ENCODE measurements around the gene ADD3. TPM values are rescaled to one million over a fixed set of nuclear protein-coding genes. Genes with fewer than 3 reads are reported as not detected.

ADD3 gene
- total RNA-seq = 100 to 1,000 TPM; 212 to 227 TPM

DNA sequence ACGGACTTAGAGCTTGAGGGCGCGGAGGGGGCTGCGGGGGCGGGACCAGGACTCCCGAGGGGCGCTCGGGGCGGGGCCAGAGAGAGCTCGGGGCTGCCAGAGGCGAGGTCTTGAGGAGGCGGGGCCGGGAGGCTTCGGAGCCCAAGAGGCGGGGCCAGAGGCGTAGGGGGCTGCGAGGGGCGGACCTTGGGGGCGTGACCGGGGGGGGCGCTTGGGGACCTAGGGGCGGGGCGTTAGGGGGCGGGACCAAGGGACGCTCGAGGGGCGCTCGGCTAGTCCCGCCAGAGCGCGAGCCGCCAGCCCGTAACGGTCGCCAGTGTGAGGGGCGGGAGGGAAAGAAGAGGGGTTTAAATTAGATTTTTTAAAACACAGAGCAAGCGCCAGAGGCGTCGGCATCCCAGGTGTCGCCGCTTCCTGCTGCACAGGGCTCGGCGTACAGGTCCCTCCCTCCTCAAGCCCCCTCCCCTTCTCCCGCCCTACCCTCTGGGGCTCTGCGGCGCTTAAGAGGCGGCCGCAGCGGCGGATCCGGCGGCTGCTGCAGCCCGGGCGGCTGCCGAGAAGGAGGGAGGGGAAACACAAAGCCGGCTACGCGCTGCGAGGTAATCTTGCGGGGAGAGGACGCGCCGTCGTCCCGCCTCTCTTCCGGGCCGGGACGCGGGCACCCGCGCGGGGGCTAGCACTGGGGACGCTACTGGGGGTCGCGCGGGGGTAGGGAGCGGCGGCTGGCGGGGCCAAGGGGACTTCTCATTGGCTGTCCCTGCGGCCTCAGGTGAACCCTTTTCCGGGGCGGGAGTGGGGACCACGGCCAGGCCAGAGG is at the start of gene ADD3:
Gene ADD3 (plus strand): TSS at position 284 of the 817 bp plus-strand sequence. CDS start 92,670 bp downstream, outside the sequence.
- peak; percentile 65 for ATAC-seq (ENCODE audit: low read depth)

GRCh38 chr10:109958059-109958458 is 49.7 kb upstream of the ADD3 start:
- Mint-ChIP-seq H3K27ac (no peak overlapping the region), H3K36me3 (peaks cover 2% of the 10 kb centered on the region), H3K4me3 (no peak overlapping the region), H3K9me3 (no peaks in the 10 kb centered on the region), H3K4me1 (peaks cover 5% of the 10 kb centered on the region), H3K27me3 (peaks cover 3% of the 10 kb centered on the region)
- POLR2A ChIA-PET = no interaction called here
- DNase-seq = no peak
- no peak for ATAC-seq (ENCODE audit: low read depth)

More for the DNA sequence above, at the start of gene ADD3:
- H3K4me1 Mint-ChIP-seq = peaks cover 36% of the 10 kb centered on the region
- peaks cover 3% of the 10 kb centered on the region for H3K36me3 Mint-ChIP-seq
- POLR2A ChIA-PET = interaction anchor here (0.6 to 4.6 kb wide), 17 partner anchors 24 to 205 kb away, joined by 3 to 49 read pairs (median 5); partner anchors contain the start of genes MXI1 and XPNPEP1
- no peaks in the 10 kb centered on the region for H3K27me3 Mint-ChIP-seq
- H3K4me3 Mint-ChIP-seq = no peak within 1 kb of the TSS
- peak within 1 kb of the TSS; percentile 94 for H3K27ac Mint-ChIP-seq
- peak; percentile 94 for DNase-seq
- no peaks in the 10 kb centered on the region for H3K9me3 Mint-ChIP-seq

DNA sequence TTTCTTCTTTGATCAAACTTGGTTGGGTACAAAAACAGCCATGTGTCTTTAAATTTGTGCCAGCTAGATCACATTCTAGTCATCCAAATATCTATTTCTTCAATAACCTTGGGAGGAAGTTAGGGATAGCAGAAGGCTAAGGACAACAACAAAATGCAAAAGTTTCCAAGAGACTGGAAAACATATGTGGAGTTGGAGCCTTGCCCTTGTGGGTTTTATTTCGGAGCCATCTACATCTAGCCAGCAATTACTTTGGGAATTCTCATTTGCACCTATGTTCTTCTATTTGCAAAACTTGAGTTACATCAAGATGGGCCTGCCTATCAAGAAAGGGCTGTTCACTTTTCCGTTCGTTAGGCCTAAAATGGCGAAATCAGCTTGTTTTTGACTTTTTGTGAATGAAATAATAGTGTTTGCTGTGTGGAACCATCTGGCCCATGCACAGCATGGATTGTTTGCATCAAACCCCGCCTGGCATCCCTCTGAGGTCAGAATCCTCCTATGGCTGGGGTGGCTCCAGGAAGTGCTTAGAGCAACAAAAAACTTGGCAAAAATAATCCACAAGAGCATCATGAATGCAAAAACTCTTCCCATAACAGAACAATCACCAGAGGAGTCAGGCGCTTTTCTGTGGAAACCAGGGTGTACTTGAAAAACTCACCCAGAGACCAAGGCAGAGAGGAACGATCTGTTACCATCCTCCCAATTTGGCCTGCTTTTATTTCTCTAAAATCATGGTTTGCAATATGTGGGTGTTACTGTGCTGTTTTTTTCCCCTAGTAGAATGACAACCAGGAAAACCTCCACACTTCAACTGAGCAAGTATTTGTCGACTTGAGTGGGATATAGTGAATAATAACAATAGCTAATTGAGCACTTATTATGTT is 48.3 kb upstream of the ADD3 start:
- Mint-ChIP-seq H3K4me3 (no peak overlapping the region), H3K27me3 (no peaks in the 10 kb centered on the region), H3K4me1 (peaks cover 4% of the 10 kb centered on the region), H3K9me3 (no peaks in the 10 kb centered on the region), H3K27ac (no peak overlapping the region), H3K36me3 (peaks cover 2% of the 10 kb centered on the region)
- DNase-seq (no peak), ATAC-seq (ENCODE audit: low read depth) (no peak)
- POLR2A ChIA-PET = no interaction called here

DNA sequence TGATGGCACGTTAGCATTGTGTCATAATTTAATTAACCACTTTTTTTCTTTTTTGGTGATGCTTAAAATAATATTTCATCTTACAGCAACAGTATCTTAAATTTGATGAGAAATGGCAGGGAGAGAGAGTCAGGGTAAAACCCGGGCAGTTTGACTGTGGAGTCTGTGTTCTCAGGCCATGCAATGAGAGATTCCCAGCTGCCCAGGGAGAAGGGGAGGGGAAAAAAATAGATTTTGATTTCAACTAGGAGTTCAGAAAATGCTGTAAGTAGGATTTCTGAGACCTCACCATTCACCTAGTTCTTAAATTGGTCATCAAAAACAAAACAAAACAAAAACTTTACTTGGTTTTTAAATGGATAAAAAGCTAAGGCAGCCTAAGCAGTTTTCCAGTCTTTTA is 47.1 kb upstream of the ADD3 start:
- Mint-ChIP-seq H3K27ac (no peak overlapping the region), H3K4me3 (no peak overlapping the region)

GRCh38 chr10:109961174-109962001 is 46.4 kb upstream of the ADD3 start:
- POLR2A ChIA-PET = no interaction called here
- Mint-ChIP-seq H3K4me1 (peaks cover 4% of the 10 kb centered on the region), H3K36me3 (peaks cover 2% of the 10 kb centered on the region), H3K27me3 (no peaks in the 10 kb centered on the region), H3K4me3 (no peak overlapping the region), H3K9me3 (no peaks in the 10 kb centered on the region), H3K27ac (no peak overlapping the region)
- DNase-seq (no peak), ATAC-seq (ENCODE audit: low read depth) (no peak)

More for the DNA sequence above, 47.1 kb upstream of the ADD3 start:
- Mint-ChIP-seq H3K4me1 (peaks cover 4% of the 10 kb centered on the region), H3K9me3 (no peaks in the 10 kb centered on the region), H3K27me3 (no peaks in the 10 kb centered on the region), H3K36me3 (peaks cover 2% of the 10 kb centered on the region)
- POLR2A ChIA-PET = no interaction called here
- no peak for ATAC-seq (ENCODE audit: low read depth)
- no peak for DNase-seq

- DNase-seq = no peak
- POLR2A ChIA-PET = no interaction called here
- ATAC-seq (ENCODE audit: low read depth) = no peak
- H3K4me1 Mint-ChIP-seq = peaks cover 2% of the 10 kb centered on the region
- H3K4me3 Mint-ChIP-seq = no peak overlapping the region
- H3K27me3 Mint-ChIP-seq = no peaks in the 10 kb centered on the region
- H3K36me3 Mint-ChIP-seq = no peaks in the 10 kb centered on the region
- no peak overlapping the region for H3K27ac Mint-ChIP-seq
- no peaks in the 10 kb centered on the region for H3K9me3 Mint-ChIP-seq
These were observed 45.5 kb upstream of the ADD3 start for GRCh38 chr10:109962247-109962646.

DNA sequence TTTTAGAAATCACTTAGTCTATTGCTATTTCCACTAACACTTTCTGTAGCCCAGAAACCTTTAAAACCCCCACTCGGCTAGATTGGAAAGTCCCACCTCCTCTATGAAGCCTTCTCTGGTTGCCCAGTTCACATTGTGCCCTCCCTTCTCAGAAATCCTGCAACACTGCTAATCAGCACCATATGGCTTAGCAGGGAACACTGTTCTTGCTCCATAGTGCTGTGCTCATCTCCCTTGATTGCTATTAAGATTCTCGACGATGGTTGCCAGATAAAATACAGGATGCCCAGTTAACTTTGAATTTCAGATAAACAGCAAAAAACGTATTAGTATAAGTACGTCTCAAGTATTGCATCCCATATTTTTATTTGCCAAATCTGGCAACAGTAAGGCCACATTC is 44.3 kb upstream of the ADD3 start:
- POLR2A ChIA-PET = no interaction called here
- no peak overlapping the region for H3K27ac Mint-ChIP-seq
- no peaks in the 10 kb centered on the region for H3K27me3 Mint-ChIP-seq
- ATAC-seq (ENCODE audit: low read depth) (no peak), DNase-seq (no peak)
- H3K9me3 Mint-ChIP-seq = no peaks in the 10 kb centered on the region
- peaks cover 2% of the 10 kb centered on the region for H3K4me1 Mint-ChIP-seq
- H3K4me3 Mint-ChIP-seq = no peak overlapping the region
- no peaks in the 10 kb centered on the region for H3K36me3 Mint-ChIP-seq

DNA sequence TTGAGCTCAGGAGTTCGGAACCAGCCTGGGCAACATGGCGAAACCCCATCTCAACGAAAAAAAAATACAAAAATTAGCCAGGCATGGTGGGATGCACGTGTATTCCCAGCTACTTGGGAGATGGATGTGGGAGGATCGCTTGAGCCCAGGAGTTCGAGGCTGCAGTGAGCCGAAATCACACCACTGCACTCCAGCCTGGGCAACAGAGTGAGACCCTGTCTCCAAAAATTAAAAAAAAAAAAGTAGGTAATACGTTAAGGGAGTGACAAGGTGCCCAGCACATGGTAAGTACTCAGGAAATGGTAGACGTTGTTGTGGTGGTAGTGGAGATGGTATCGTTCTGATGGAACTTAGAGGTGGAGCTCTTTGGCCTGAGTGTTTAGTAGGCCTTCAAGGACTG is 43.5 kb upstream of the ADD3 start:
- Mint-ChIP-seq H3K27ac (no peak overlapping the region), H3K9me3 (no peaks in the 10 kb centered on the region), H3K36me3 (no peaks in the 10 kb centered on the region), H3K27me3 (peaks cover 3% of the 10 kb centered on the region), H3K4me1 (peaks cover 2% of the 10 kb centered on the region), H3K4me3 (no peak overlapping the region)
- DNase-seq (no peak), ATAC-seq (ENCODE audit: low read depth) (no peak)
- POLR2A ChIA-PET = no interaction called here

DNA sequence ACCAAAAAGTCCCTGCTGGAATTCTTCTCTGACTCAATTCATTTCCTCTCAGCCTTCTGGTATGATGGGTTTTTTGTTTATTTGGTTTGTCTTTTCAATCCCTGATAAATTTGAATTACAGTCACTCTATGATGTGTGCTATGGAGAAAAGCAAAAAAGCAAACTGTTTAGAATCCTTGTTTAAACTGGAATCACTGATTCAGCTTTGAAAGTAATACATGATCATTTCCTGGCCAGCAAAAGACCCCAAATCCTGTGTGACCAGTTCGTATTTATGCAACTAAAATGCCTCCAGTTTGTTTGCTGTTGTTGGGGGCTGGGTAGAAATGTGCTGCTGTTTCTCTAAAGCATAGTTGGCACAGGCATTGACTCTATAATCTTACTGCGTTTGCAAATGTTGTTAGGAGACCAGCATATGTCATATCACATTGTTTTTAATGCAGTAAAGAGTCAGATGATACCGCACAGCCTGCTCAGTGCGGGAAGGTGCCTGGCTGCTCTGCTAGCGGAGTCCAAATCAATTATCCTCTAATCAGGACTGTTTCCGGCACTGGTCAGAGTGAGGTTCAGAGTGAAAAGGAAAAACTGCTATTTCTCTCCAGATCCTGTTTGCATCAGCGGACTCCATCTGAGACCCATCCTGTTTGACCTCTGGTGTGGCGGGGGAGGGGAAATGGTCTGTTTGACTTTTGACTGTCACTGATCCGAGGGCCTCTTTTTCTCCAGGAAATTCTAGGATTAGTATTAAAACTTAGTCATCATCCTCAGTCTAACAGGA is 40.6 kb upstream of the ADD3 start:
- H3K9me3 Mint-ChIP-seq = no peaks in the 10 kb centered on the region
- H3K4me3 Mint-ChIP-seq = no peak overlapping the region
- H3K27me3 Mint-ChIP-seq = peaks cover 3% of the 10 kb centered on the region
- H3K4me1 Mint-ChIP-seq = peaks cover 2% of the 10 kb centered on the region
- POLR2A ChIA-PET = no interaction called here
- DNase-seq = no peak
- no peak overlapping the region for H3K27ac Mint-ChIP-seq
- no peak for ATAC-seq (ENCODE audit: low read depth)
- no peaks in the 10 kb centered on the region for H3K36me3 Mint-ChIP-seq

DNA sequence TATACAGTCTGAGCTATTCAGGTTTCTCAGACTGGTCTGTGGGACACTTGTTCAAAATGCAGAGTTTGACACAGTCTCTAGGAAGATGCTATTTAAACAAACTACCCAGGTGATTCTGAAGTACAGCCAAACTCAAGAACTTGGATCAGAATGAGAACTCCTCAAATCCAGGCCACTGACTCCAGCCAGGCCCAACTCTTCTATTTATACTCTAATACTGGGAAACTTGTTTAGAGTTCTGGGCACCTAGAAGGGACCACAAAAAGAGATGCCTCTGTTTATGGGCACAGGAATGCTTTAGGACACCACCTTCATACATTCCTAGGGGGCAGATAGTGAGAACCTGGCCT is 40.1 kb upstream of the ADD3 start:
- Mint-ChIP-seq H3K27ac (no peak overlapping the region), H3K4me1 (peaks cover 2% of the 10 kb centered on the region), H3K9me3 (no peaks in the 10 kb centered on the region), H3K27me3 (peaks cover 3% of the 10 kb centered on the region), H3K36me3 (no peaks in the 10 kb centered on the region), H3K4me3 (no peak overlapping the region)
- DNase-seq (no peak), ATAC-seq (ENCODE audit: low read depth) (no peak)
- POLR2A ChIA-PET = no interaction called here

DNA sequence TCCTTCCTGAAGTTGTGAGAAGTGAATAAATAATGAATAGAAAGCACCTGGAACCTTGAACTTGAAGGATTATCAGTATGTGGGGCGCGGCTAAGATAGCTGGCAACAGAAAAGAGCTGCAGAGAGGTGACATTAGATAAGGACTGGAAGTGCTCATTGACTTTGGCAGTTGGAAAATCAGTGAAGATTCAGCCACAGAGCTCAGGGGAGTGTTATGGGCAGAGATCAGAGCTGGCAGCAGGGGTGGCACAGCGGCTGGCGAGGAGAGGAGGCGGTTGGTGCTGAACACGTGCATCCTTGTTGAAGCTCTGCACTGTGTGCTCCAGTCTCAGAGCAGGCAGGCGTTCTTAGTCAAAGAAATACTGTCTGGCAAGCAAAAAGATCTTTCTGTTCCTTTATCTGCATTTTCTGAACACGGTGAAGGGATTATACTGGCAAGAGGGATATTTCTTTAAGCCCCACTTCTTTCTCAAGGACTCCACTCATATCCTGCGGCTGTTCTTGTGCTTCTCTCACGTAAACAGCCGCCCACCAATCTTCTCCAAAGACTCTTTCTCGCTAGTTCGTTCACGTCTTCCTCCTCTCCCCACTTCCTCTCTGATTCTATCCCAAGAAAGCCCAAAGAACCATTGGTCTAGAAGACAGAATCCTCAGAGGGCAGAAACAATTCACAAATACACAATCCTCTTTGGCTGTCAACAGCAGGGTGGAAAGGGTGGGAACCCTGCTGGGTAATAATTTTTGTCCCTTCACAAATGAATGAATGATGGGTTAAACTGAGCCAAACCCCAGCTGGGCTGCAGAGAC is 38.6 kb upstream of the ADD3 start:
- no peaks in the 10 kb centered on the region for H3K9me3 Mint-ChIP-seq
- DNase-seq = no peak
- H3K4me3 Mint-ChIP-seq = no peak overlapping the region
- POLR2A ChIA-PET = no interaction called here
- no peak overlapping the region for H3K27ac Mint-ChIP-seq
- no peak for ATAC-seq (ENCODE audit: low read depth)
- peaks cover 2% of the 10 kb centered on the region for H3K4me1 Mint-ChIP-seq
- peaks cover 3% of the 10 kb centered on the region for H3K27me3 Mint-ChIP-seq
- no peaks in the 10 kb centered on the region for H3K36me3 Mint-ChIP-seq

GRCh38 chr10:109969760-109970346 is 37.9 kb upstream of the ADD3 start:
- no peaks in the 10 kb centered on the region for H3K9me3 Mint-ChIP-seq
- H3K27me3 Mint-ChIP-seq = peaks cover 3% of the 10 kb centered on the region
- no peaks in the 10 kb centered on the region for H3K36me3 Mint-ChIP-seq
- no peak overlapping the region for H3K4me3 Mint-ChIP-seq
- H3K27ac Mint-ChIP-seq = no peak overlapping the region
- POLR2A ChIA-PET = no interaction called here
- no peak for ATAC-seq (ENCODE audit: low read depth)
- H3K4me1 Mint-ChIP-seq = no peaks in the 10 kb centered on the region
- no peak for DNase-seq
